Activated naive CD4-positive, alpha-beta T cell treated with anti-CD3 and anti-CD28 coated beads, Interleukin-2, amount 50 U/mL, for 72 hours (primary cell): Measurements from ENCODE around the gene STAC2. TPM values are rescaled to one million over a fixed set of nuclear protein-coding genes. Genes with fewer than 3 reads are reported as not detected.

ENCODE experiments used
- ATAC-seq, 2 donors: fragments of 150-1000 bp; cut with Tn5 transposase; 2 replicates each; pipeline ENCODE4 v1.10.0; 2021; ENCODE audit warnings: mild to moderate bottlenecking in 2 of 2, moderate library complexity in 2 of 2
- DNase-seq, 2 donors: peaks; one replicate each; pipeline ENCODE4 v3.0.0; 2021 to 2022; ENCODE audit warnings: low spot score in 2 of 2
- H3K27ac Mint-ChIP-seq, 2 donors: one replicate each; pipeline ENCODE4 v1.8.0; 2022; ENCODE audit warnings: mild to moderate bottlenecking in 2 of 2, mixed read lengths in 2 of 2
- H3K36me3 Mint-ChIP-seq, 2 donors: one replicate each; pipeline ENCODE4 v1.8.0; 2022; ENCODE audit warnings: mixed read lengths in 2 of 2
- H3K9me3 Mint-ChIP-seq, 2 donors: one replicate each; pipeline ENCODE4 v1.8.0; 2022; ENCODE audit warnings: mixed read lengths in 2 of 2
- total RNA-seq, 2 donors: library from RNA; stranded (reverse); gene quantifications; one replicate each; pipeline ENCODE4 v1.2.3, GENCODE V29; 2022

Gene STAC2
- total RNA-seq, 2 donors from 2014 or later = not detected

GRCh38 chr17:39221572-39221971 lies 4.2 kb downstream of the STAC2 start:
- H3K27ac Mint-ChIP-seq = no peak overlapping the region
- DNase-seq (no peak), ATAC-seq (no peak)
- no peaks in the 10 kb centered on the region for H3K9me3 Mint-ChIP-seq
- no peaks in the 10 kb centered on the region for H3K36me3 Mint-ChIP-seq

DNA sequence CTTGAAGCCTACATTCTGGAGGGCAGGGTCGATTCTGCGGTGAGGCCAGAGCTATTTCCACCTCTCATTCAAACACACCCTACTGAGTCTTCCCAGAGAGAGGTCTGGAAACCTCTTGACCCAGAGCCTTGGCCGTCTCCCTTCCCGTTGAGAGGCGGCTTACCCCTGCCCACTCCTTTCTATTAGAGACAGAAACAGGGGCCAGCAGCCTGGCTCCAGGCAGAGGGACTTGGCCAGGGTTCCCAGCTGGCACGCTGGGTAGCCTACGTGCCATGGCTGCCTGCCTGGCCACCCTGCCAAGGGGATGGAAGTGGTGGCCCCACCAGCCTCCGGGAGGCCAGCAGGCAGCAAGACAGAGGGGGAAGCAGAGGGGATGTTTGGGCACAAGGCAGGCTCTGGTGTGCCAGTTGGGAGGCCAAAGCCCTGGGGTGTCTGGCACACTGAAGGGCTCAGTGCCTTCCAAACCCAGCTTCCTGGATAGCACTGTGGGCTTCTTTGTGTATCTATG lies 6.0 kb downstream of the STAC2 start:
- H3K36me3 Mint-ChIP-seq = no peaks in the 10 kb centered on the region
- H3K27ac Mint-ChIP-seq = no peak overlapping the region
- DNase-seq = no peak
- H3K9me3 Mint-ChIP-seq = no peaks in the 10 kb centered on the region
- no peak for ATAC-seq

DNA sequence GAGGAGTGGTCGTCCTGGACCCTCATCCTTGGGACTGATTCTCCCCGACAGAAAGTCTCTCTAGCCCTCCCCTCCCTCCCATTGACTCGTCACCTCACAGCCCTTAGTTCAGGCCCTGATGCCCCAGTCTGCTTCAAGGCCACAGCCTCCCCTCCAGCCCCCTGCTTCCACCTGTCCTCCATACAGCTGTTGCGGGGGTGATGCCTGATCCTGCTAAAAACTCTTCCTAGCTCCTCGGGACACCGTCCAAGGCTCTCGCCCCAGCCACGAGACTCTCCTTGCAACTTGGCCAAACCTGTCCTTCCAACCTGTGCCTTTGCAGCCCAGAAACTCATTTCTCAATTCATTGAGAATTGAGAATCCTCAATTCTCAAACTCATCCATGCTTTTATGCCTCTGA lies 6.8 kb downstream of the STAC2 start:
- Mint-ChIP-seq H3K9me3 (no peaks in the 10 kb centered on the region), H3K36me3 (no peaks in the 10 kb centered on the region), H3K27ac (peak overlapping the region in 1 of 2 donors; percentile 7)
- ATAC-seq = no peak
- DNase-seq = no peak

DNA sequence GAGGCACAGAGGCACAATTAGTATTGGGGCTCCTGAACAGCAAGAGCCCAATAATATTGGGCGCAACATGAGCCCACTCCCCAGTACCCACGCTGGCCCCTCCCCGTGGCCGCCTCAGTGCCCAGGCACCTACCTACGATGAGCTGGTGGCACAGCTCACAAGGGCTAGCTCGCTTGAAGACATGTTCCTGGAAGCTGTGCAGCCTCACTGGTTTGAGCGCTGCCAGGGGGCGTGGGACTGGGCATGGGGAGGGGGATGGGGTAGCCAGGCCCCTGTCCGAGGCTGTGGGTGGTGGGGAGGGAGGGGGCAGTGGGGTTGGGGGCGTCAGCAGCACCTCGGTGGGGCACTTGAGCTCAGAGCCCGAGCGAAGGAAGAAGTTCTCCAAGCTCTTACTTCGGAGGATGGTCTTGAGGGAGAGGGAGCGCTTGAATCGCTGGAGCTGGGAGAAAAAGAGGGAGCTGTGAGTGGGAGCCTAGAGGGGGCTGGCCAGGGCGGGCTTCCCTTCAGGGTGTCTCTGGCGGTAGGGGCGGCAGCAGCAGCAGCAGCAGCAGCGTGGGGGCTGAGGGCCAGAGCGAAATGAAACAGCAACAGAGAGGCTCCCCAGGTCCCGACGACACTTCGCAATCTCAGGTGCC lies 7.9 kb downstream of the STAC2 start:
- Mint-ChIP-seq H3K9me3 (no peaks in the 10 kb centered on the region), H3K27ac (no peak overlapping the region), H3K36me3 (no peaks in the 10 kb centered on the region)
- DNase-seq (no peak), ATAC-seq (no peak)

GRCh38 chr17:39213852-39214251 lies 11.9 kb downstream of the STAC2 start:
- Mint-ChIP-seq H3K36me3 (no peaks in the 10 kb centered on the region), H3K27ac (no peak overlapping the region), H3K9me3 (no peaks in the 10 kb centered on the region)
- ATAC-seq (no peak), DNase-seq (no peak)

- ATAC-seq (no peak), DNase-seq (no peak)
- Mint-ChIP-seq H3K9me3 (no peaks in the 10 kb centered on the region), H3K27ac (no peak overlapping the region), H3K36me3 (no peaks in the 10 kb centered on the region)
Observed at GRCh38 chr17:39212841-39213480, 12.8 kb downstream of the STAC2 start.

- no peaks in the 10 kb centered on the region for H3K9me3 Mint-ChIP-seq
- H3K36me3 Mint-ChIP-seq = no peaks in the 10 kb centered on the region
- DNase-seq = no peak
- no peak overlapping the region for H3K27ac Mint-ChIP-seq
- no peak for ATAC-seq
Observed at GRCh38 chr17:39212195-39212810, 13.4 kb downstream of the STAC2 start.

- H3K36me3 Mint-ChIP-seq = no peaks in the 10 kb centered on the region
- no peak for ATAC-seq
- peak overlapping the region in 1 of 2 donors; percentile 55 for H3K27ac Mint-ChIP-seq
- no peaks in the 10 kb centered on the region for H3K9me3 Mint-ChIP-seq
- no peak for DNase-seq
Observed at GRCh38 chr17:39210093-39210434, 15.7 kb downstream of the STAC2 start.

- ATAC-seq (peak; percentile 72 to 78), DNase-seq (peak; percentile 65 to 68)
- Mint-ChIP-seq H3K27ac (peak overlapping the region in 1 of 2 donors; percentile 55), H3K9me3 (no peaks in the 10 kb centered on the region), H3K36me3 (peaks cover 0 to 5% of the 10 kb centered on the region in 2 donors)
Observed at GRCh38 chr17:39209317-39210092, 16.2 kb downstream of the STAC2 start.

DNA sequence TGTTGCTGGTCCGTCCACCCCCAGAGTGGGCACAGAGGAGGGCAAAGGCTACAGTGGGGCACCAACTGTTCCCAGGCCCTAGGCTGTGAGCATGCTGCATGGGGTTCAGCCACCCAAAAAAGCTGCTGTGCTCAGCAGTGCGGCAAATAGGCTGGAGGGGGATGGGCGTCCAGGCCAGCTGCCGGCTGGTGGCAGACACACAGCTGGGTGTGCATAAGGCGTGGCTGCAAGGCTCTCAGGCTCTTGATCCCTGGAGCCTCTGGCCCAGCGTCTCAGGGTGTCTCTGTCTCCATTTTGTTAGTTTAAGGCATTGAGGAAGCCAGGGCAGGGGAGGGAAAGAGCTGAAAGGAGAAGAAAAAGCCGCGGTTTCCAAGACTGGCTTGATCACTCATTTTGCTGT lies 16.9 kb downstream of the STAC2 start:
- Mint-ChIP-seq H3K36me3 (peaks cover 0 to 11% of the 10 kb centered on the region in 2 donors), H3K9me3 (no peaks in the 10 kb centered on the region), H3K27ac (no peak overlapping the region)
- DNase-seq (no peak), ATAC-seq (peak in 1 of 2 donors; percentile 4)

- DNase-seq (no peak), ATAC-seq (peak in 1 of 2 donors; percentile 28)
- Mint-ChIP-seq H3K27ac (no peak overlapping the region), H3K36me3 (peaks cover 0 to 17% of the 10 kb centered on the region in 2 donors), H3K9me3 (no peaks in the 10 kb centered on the region)
Observed at GRCh38 chr17:39208136-39208535, 17.6 kb downstream of the STAC2 start.

DNA sequence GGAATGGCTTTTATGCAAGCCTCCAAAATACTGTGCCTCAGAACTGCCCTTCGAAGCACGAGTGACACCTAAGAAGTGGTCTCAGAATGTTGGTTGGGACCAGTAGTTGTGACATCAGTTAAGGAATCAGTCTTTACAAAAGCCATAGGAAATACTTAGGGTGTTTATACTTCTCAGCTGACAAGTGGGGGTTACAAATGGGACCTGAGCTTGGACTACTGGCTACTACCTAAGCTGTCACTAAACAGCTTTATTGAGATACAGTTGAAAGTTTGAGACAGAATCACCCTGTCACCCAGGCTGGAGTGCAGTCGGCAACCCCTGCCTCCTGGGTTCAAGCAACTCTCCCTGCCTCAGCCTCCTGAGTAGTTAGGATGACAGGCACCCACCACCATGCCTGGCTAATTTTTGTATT lies 20.6 kb downstream of the STAC2 start:
- no peak overlapping the region for H3K27ac Mint-ChIP-seq
- DNase-seq (no peak), ATAC-seq (no peak)
- H3K36me3 Mint-ChIP-seq = peaks cover 27 to 47% of the 10 kb centered on the region in 2 donors
- no peaks in the 10 kb centered on the region for H3K9me3 Mint-ChIP-seq

DNA sequence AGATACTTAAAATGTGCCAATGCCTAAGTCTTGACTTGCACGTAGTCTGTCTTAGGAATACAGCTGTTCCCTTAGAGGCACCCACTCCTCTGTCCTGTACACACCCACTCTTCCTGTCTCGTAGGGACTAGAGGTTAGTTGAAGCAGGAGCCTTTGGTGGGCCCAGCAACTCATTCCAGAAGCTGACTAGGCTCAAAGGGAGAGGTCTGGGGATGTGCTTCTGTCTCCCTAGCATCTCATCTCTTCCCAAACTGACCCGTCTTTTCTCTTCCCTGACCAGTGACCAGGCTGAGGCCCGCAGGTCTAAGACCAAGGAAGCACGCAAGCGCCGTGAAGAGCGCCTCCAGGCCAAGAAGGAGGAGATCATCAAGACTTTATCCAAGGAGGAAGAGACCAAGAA lies 21.5 kb downstream of the STAC2 start:
- ATAC-seq (no peak), DNase-seq (no peak)
- Mint-ChIP-seq H3K9me3 (no peaks in the 10 kb centered on the region), H3K27ac (peak overlapping the region in 1 of 2 donors; percentile 12), H3K36me3 (peaks cover 34 to 54% of the 10 kb centered on the region in 2 donors)

GRCh38 chr17:39200957-39201510 lies 24.7 kb downstream of the STAC2 start:
- Mint-ChIP-seq H3K36me3 (peaks cover 34 to 54% of the 10 kb centered on the region in 2 donors), H3K9me3 (no peaks in the 10 kb centered on the region), H3K27ac (peak overlapping the region; percentile 99 to 100)
- DNase-seq = no peak
- ATAC-seq = no peak

DNA sequence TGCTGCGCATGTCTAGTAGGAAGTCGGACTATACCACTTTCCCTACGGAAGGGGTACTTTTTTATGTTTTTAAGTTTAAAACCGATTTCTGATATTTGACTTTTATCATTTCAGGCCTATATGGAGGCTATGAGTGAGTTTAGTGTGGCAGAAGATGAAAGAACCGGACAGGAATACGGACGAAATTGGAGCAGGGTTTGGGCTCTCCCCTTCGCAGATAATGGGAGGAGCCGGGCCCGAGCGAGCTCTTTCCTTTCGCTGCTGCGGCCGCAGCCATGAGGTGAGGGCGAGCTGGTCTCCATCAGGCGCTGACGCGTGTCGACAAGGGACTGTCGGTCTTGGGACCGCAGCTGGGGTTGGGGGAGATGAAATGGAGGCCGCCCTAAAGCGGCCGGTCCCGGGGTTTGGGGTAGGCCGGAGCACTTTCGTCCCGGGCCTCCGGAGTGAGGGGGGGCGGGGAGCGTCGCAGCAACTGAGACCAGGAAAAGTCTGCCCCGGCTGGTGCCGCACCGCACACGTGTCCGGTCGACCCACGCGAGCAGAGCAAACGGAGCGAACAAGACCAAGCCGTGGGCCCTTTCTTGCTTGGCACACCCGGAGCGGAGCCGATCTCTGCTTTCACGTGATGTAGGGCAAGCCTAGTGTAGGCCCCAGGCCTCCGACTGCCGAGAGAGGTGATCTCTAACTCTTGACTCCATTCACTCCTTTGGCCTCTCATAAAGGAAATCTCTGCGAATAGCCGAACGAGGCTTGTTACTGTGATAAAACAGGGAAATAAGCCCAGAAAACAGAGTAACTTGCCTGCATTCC lies 25.5 kb downstream of the STAC2 start, which contains the start of gene RPL19:
Gene RPL19 (plus strand): TSS at position 214 of the 810 bp plus-strand sequence. CDS start 62 bp downstream, at position 276.
- DNase-seq = peak; percentile 80 to 87
- H3K36me3 Mint-ChIP-seq = peaks cover 34 to 54% of the 10 kb centered on the region in 2 donors
- H3K27ac Mint-ChIP-seq = peak within 1 kb of the TSS; percentile 99 to 100
- no peaks in the 10 kb centered on the region for H3K9me3 Mint-ChIP-seq
- ATAC-seq = peak; percentile 63 to 77

DNA sequence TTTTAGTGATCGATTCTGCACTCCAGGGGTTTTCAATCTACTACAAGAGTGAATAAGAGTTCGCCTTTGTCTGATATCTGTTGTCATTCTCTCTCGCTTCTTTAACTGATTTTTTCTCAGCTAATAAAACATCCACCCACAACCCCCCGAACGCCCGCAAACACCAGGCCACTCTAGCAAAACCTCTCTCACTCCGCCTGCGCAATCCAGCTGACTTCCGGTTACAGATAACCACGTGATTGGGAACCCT lies 26.0 kb downstream of the STAC2 start:
- peak overlapping the region; percentile 99 to 100 for H3K27ac Mint-ChIP-seq
- peaks cover 34 to 51% of the 10 kb centered on the region in 2 donors for H3K36me3 Mint-ChIP-seq

More for the DNA sequence above, 26.0 kb downstream of the STAC2 start:
- DNase-seq (peak; percentile 76 to 88), ATAC-seq (peak; percentile 69 to 70)
- H3K9me3 Mint-ChIP-seq = no peaks in the 10 kb centered on the region
